Measurements from ENCODE around the gene TMEM108. TPM values are rescaled to one million over a fixed set of nuclear protein-coding genes. Genes with fewer than 3 reads are reported as not detected.
A peak's percentile ranks its signal among the peaks of the same experiment; 100 is the strongest.

TMEM108 gene
- polyA plus RNA-seq, 1 of the 3 experiments (the other 2 are of a cell fraction), result 8.6 TPM

GRCh38 chr3:133269393-133269792, 231.2 kb downstream of the TMEM108 start (continued):
- no peak for TF ChIP-seq CTCF (IDR thresholded peaks at IDR 0.05)
- TF ChIP-seq, protein P1, sequence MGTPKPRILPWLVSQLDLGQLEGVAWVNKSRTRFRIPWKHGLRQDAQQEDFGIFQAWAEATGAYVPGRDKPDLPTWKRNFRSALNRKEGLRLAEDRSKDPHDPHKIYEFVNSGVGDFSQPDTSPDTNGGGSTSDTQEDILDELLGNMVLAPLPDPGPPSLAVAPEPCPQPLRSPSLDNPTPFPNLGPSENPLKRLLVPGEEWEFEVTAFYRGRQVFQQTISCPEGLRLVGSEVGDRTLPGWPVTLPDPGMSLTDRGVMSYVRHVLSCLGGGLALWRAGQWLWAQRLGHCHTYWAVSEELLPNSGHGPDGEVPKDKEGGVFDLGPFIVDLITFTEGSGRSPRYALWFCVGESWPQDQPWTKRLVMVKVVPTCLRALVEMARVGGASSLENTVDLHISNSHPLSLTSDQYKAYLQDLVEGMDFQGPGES (IDR thresholded peaks at IDR 0.05; ENCODE audit: low read depth, low read length), result no peak
- no peak for TF ChIP-seq PBX3 (IDR thresholded peaks at IDR 0.05)
- no peak for TF ChIP-seq FOSL2 (IDR thresholded peaks at IDR 0.05; ENCODE audit: borderline replicate concordance, low read depth)

DNA sequence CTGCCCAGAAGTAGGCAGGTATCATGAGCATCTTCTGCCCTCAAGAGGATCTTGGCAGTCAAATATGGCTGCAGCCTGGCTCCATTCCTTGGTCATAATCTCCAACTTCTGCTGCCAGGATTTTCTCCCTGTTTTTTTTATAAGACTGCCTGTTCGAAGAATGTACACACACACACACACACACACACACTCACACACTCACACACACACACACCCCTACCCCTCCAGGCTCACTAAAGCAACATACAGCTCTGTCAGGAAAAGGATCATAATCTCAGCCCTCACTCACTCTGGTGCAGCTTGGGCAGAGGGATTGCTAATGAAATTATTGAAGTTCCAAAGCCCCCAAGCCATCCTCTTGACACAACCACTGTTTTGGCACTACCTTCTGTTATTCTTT, 232.4 kb downstream of the TMEM108 start:
- Histone ChIP-seq H3F3A (replicated peaks; ENCODE audit: insufficient read depth) (no peaks in the 10 kb centered on the region), H3K36me3 (replicated peaks in 1 of 2; ENCODE audit: control insufficient read depth in 1 of 2, insufficient read depth in 2 of 2, low read length in 1 of 2) (no peaks in the 10 kb centered on the region), H3K79me2 (ENCODE audit: insufficient read depth) (no peaks in the 10 kb centered on the region), H3K4me3 (ENCODE audit: low read depth in 2 of 2, low read length in 1 of 2) (no peak overlapping the region), H3K4me2 (no peak overlapping the region), H3K27ac (ENCODE audit: low read depth in 2 of 2, low read length in 1 of 2) (peak overlapping the region in 1 of 2 experiments; percentile 99; a peak in 2 of 4 replicates), H3K9me3 (no peaks in the 10 kb centered on the region), H3K27me3 (ENCODE audit: insufficient read depth) (no peaks in the 10 kb centered on the region), H4K20me1 (ENCODE audit: insufficient read depth) (no peaks in the 10 kb centered on the region), H3K9ac (no peak overlapping the region), H3K4me1 (ENCODE audit: control insufficient read depth in 1 of 2, insufficient read depth in 2 of 2, low read depth in 1 of 2, low read length in 1 of 2) (peaks cover 0 to 38% of the 10 kb centered on the region in 2 experiments; a peak in 2 of 4 replicates), H2AFZ (ENCODE audit: low read depth) (no peak overlapping the region), H3K9me2 (no peaks in the 10 kb centered on the region)
- ChIA-PET CTCF (interaction anchor here (1.7 to 4.4 kb wide), 3 partner anchors 24 to 229 kb away, joined by 5 to 25 read pairs (median 10); no protein-coding TSS in a partner anchor), POLR2A (no interaction called here)
- WGBS (ENCODE audit: low lambda C conversion rate), result 65% methylated on average over 1 of the region's 1 CpG
- TF ChIP-seq RAD21 (IDR thresholded peaks at IDR 0.05; ENCODE audit: low read length) (peak; percentile 21; the same call in 1 of the 2 replicates), CTCF (IDR thresholded peaks at IDR 0.05) (no peak)
- DNase-seq, result no peak

DNA sequence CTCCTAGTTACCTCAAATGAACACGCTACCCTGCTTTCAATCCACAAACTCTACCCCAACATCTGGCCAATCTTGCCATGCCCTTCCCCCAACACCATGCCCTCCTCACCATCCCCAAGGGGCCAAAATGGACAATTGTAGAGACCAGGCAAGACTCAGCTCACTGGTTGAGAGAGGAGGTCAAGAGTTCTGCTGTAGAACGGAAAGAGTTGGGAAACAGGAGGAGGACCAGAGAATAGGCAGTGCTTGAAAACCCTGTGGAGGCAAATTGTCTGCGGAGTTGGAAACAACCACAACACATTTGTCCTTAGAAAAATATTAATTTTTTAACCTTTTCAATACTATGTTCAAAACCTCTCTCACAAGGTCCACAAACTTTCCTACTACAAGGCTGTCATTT, 232.9 kb downstream of the TMEM108 start:
- Histone ChIP-seq H3K9me2 (no peaks in the 10 kb centered on the region), H2AFZ (ENCODE audit: low read depth) (no peak overlapping the region), H4K20me1 (ENCODE audit: insufficient read depth) (no peaks in the 10 kb centered on the region), H3K36me3 (replicated peaks in 1 of 2; ENCODE audit: control insufficient read depth in 1 of 2, insufficient read depth in 2 of 2, low read length in 1 of 2) (no peaks in the 10 kb centered on the region), H3K9ac (no peak overlapping the region), H3K79me2 (ENCODE audit: insufficient read depth) (no peaks in the 10 kb centered on the region), H3K27ac (ENCODE audit: low read depth in 2 of 2, low read length in 1 of 2) (peak overlapping the region in 1 of 2 experiments; percentile 99; a peak in 2 of 4 replicates), H3K4me2 (no peak overlapping the region), H3K4me1 (ENCODE audit: control insufficient read depth in 1 of 2, insufficient read depth in 2 of 2, low read depth in 1 of 2, low read length in 1 of 2) (peaks cover 0 to 37% of the 10 kb centered on the region in 2 experiments; a peak in 2 of 4 replicates), H3K9me3 (no peaks in the 10 kb centered on the region), H3F3A (replicated peaks; ENCODE audit: insufficient read depth) (no peaks in the 10 kb centered on the region), H3K27me3 (ENCODE audit: insufficient read depth) (no peaks in the 10 kb centered on the region), H3K4me3 (ENCODE audit: low read depth in 2 of 2, low read length in 1 of 2) (no peak overlapping the region)
- ChIA-PET POLR2A (no interaction called here), CTCF (interaction anchor here (1.7 to 4.4 kb wide), 2 partner anchors 25 to 229 kb away, joined by 5 to 25 read pairs; no protein-coding TSS in a partner anchor)
- no peak for DNase-seq
- 86% methylated on average over 3 of the region's 3 CpGs for WGBS (ENCODE audit: low lambda C conversion rate)
- TF ChIP-seq GABPA (IDR thresholded peaks at IDR 0.05; ENCODE audit: low read depth) (no peak), CTCF (IDR thresholded peaks at IDR 0.05) (no peak), PBX3 (IDR thresholded peaks at IDR 0.05) (no peak)
- TF ChIP-seq, protein P2, sequence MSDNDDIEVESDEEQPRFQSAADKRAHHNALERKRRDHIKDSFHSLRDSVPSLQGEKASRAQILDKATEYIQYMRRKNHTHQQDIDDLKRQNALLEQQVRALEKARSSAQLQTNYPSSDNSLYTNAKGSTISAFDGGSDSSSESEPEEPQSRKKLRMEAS (IDR thresholded peaks at IDR 0.05; ENCODE audit: low read depth), result no peak
- TF ChIP-seq, protein P1 (IDR thresholded peaks at IDR 0.05; ENCODE audit: low read depth, low read length), result no peak

Data from SK-N-SH (cell line).